Endodermal cell (in vitro differentiated cells): ENCODE measurements around the gene ARFGEF3. TPM values are rescaled to one million over a fixed set of nuclear protein-coding genes. Genes with fewer than 3 reads are reported as not detected.

Source experiments
- DNase-seq: peaks from one replicate; pipeline ENCODE4 v3.0.0-alpha.2; 2017
- H3K27ac ChIP-seq: 2 replicates; pipeline ENCODE4 v1.5.1; 2013; ENCODE audit warnings: mild to moderate bottlenecking, low read depth, low read length, moderate library complexity
- H3K27me3 ChIP-seq: 2 replicates; pipeline ENCODE4 v1.6.1; 2013; ENCODE audit warnings: mild to moderate bottlenecking, low read length, moderate library complexity; ENCODE audit not compliant: insufficient read depth, control insufficient read depth, poor library complexity, severe bottlenecking
- H3K36me3 ChIP-seq: 2 replicates; pipeline ENCODE4 v1.7.0; 2013; ENCODE audit warnings: mild to moderate bottlenecking, low read length, moderate library complexity; ENCODE audit not compliant: control insufficient read depth, insufficient read depth
- H3K4me1 ChIP-seq: one replicate; pipeline ENCODE4 v1.7.0; 2013; ENCODE audit warnings: low read length; ENCODE audit not compliant: control insufficient read depth, insufficient read depth
- H3K4me3 ChIP-seq: 2 replicates; pipeline ENCODE4 v1.5.1; 2013; ENCODE audit warnings: mild to moderate bottlenecking, low read length, moderate library complexity
- H3K9ac ChIP-seq: 2 replicates; pipeline ENCODE4 v1.6.1; 2013; ENCODE audit warnings: mild to moderate bottlenecking, low read length, moderate library complexity; ENCODE audit not compliant: poor library complexity, severe bottlenecking; ENCODE audit errors: extremely low read depth
- H3K9me3 ChIP-seq: 2 replicates; pipeline ENCODE4 v1.6.1; 2013; ENCODE audit warnings: mild to moderate bottlenecking, low read length, moderate library complexity; ENCODE audit not compliant: control insufficient read depth
- H3K27ac Mint-ChIP-seq: 2 replicates; pipeline ENCODE4 v1.8.0; 2020; ENCODE audit warnings: mixed read lengths
- H3K27me3 Mint-ChIP-seq: 2 replicates; pipeline ENCODE4 v1.8.0; 2021; ENCODE audit warnings: mild to moderate bottlenecking, mixed read lengths; ENCODE audit not compliant: insufficient read depth
- H3K36me3 Mint-ChIP-seq: 2 replicates; pipeline ENCODE4 v1.8.0; 2020; ENCODE audit warnings: low read depth, mixed read lengths
- H3K4me1 Mint-ChIP-seq: 2 replicates; pipeline ENCODE4 v1.8.0; 2020; ENCODE audit warnings: mixed read lengths
- H3K4me3 Mint-ChIP-seq: 2 replicates; pipeline ENCODE4 v1.8.0; 2020; ENCODE audit warnings: mild to moderate bottlenecking, moderate library complexity, mixed read lengths
- H3K9me3 Mint-ChIP-seq: 2 replicates; pipeline ENCODE4 v1.8.0; 2020; ENCODE audit warnings: mild to moderate bottlenecking, mixed read lengths
- WGBS, 2 experiments: methylation state at CpG; one replicate each; pipeline versions ENCODE4 v1.1.5 to v1.1.7; 2013; ENCODE audit warnings: missing lambda C conversion rate in 2 of 2, mixed read lengths in 1 of 2; ENCODE audit not compliant: insufficient coverage in 1 of 2, insufficient read length in 1 of 2; 5-methylcytosine and 5-hydroxymethylcytosine counted together
- total RNA-seq, 2 donors: library from RNA; stranded (reverse); fragmentation: NEBNext Ultra II Directional in 1 of 2; extraction: Animal tissue kit (Norgen Biotek cat#: 25700) in 1 of 2; gene quantifications; 2 replicates in 1 of 2; 3 replicates in 1 of 2; pipeline ENCODE4 v1.2.1, GENCODE V29; 2021
- TF ChIP-seq, protein P1 (sequence below): fragments of 200-600 bp; sonication (generic); conservative IDR thresholded peaks from 2 replicates; pipeline ENCODE4 v1.5.0; 2021; ENCODE audit warnings: antibody characterized with exemption, mild to moderate bottlenecking

Gene ARFGEF3
- total RNA-seq, 2 donors from 2014 or later: 10.9 to 14.3 TPM

DNA sequence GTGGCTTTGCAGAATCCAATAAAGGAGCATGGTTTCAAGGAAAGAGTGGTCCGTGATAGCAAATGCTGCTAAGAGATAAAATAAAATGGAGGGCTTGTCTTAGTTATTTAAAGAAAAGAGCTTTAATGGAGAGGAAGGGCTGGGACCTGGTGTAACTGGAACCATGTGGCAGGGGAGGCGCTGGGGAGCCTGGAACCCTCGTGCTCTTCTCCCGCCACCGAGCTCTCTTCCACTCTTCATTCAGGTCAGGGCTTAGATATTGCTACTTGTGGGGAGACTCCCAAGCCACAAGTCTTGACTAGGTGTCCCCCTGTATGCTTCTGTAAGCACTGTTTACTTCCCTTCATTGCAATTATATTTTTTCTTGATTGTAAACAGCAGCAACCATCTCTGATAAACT is 15.2 kb upstream of the ARFGEF3 start:
- no peak overlapping the region for H3K9ac ChIP-seq
- Mint-ChIP-seq H3K36me3 (no peaks in the 10 kb centered on the region), H3K27ac (no peak overlapping the region), H3K4me1 (no peaks in the 10 kb centered on the region), H3K27me3 (peaks cover 2% of the 10 kb centered on the region), H3K9me3 (no peaks in the 10 kb centered on the region), H3K4me3 (no peak overlapping the region)
- no peaks in the 10 kb centered on the region for H3K4me1 ChIP-seq
- no peak overlapping the region for H3K4me3 ChIP-seq
- no peaks in the 10 kb centered on the region for H3K36me3 ChIP-seq
- H3K9me3 ChIP-seq: no peaks in the 10 kb centered on the region
- no peak overlapping the region for H3K27ac ChIP-seq
- no peak for DNase-seq
- TF ChIP-seq, protein P1, sequence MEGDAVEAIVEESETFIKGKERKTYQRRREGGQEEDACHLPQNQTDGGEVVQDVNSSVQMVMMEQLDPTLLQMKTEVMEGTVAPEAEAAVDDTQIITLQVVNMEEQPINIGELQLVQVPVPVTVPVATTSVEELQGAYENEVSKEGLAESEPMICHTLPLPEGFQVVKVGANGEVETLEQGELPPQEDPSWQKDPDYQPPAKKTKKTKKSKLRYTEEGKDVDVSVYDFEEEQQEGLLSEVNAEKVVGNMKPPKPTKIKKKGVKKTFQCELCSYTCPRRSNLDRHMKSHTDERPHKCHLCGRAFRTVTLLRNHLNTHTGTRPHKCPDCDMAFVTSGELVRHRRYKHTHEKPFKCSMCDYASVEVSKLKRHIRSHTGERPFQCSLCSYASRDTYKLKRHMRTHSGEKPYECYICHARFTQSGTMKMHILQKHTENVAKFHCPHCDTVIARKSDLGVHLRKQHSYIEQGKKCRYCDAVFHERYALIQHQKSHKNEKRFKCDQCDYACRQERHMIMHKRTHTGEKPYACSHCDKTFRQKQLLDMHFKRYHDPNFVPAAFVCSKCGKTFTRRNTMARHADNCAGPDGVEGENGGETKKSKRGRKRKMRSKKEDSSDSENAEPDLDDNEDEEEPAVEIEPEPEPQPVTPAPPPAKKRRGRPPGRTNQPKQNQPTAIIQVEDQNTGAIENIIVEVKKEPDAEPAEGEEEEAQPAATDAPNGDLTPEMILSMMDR: no peak
- H3K27me3 ChIP-seq: no peaks in the 10 kb centered on the region
- WGBS, 2 experiments: 91% methylated on average over 5 of the region's 5 CpGs; no CpG with 5 or more reads in 1 of the 2 experiments

DNA sequence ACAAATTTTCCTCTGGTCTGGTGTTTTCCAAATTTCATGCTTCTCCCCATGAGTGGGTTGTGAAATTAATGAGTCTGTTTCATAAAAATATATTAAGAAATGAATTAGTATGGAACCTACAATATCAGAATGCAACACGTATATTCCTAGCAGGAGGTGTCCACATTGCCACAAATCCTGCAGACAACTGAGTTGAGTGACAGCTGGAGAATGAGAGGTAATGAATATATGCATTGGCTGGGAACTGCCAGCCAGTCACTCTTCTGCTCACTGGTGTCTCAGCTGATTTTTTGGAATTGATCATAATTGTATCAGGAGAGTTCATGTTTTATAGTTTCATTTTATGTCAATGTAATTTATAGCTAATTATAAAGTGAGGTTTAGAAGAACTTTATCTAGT is 6.3 kb upstream of the ARFGEF3 start:
- peaks cover 3% of the 10 kb centered on the region for H3K36me3 Mint-ChIP-seq
- H3K27me3 Mint-ChIP-seq: peaks cover 5% of the 10 kb centered on the region
- Histone ChIP-seq H3K27ac (no peak overlapping the region), H3K27me3 (no peaks in the 10 kb centered on the region), H3K9ac (no peak overlapping the region), H3K4me1 (no peaks in the 10 kb centered on the region), H3K9me3 (peaks cover 25% of the 10 kb centered on the region), H3K36me3 (no peaks in the 10 kb centered on the region), H3K4me3 (no peak overlapping the region)
- peaks cover 11% of the 10 kb centered on the region for H3K9me3 Mint-ChIP-seq
- H3K27ac Mint-ChIP-seq: no peak overlapping the region
- TF ChIP-seq, protein P1: no peak
- 93% methylated on average over 1 of the region's 1 CpG; no CpG with 5 or more reads in 1 of the 2 experiments for WGBS, 2 experiments
- peaks cover under 1% of the 10 kb centered on the region for H3K4me1 Mint-ChIP-seq
- no peak for DNase-seq
- no peak overlapping the region for H3K4me3 Mint-ChIP-seq

DNA sequence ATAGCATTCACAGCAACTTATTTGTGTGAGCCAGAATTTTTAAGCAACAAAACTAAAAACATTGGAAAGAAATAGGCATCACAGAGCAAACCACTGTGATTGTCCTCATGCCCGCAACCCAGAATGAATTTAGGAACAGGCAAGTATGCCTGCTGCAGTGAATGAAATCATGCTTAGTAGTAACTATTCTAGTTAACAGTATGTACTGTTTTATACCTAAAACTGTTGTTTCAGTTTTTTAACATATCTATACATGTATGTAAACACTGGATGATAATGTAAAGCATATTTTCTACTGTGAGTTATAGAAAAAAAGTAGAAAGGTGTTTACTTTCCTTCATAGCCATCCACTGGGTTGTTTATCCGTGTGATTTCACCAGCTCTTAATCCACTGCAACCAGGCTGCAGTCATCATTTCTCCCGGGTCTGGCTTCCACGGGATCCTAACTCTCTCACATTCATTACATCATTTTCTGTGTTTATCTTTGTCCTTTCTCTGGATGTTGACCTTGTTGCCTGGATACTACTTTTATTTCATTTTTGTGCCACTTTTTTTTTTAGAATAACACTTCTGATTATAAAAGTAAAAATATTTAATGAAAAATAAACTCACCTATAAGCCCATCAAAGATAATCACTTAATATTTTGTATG is 3.6 kb upstream of the ARFGEF3 start:
- no peak overlapping the region for H3K4me3 Mint-ChIP-seq
- WGBS, 2 experiments: 87 to 89% methylated on average over 3 to 4 of the region's 4 CpGs
- no peak overlapping the region for H3K27ac Mint-ChIP-seq
- no peak overlapping the region for H3K9ac ChIP-seq
- H3K27ac ChIP-seq: no peak overlapping the region
- no peak overlapping the region for H3K4me3 ChIP-seq
- H3K9me3 ChIP-seq: peaks cover 11% of the 10 kb centered on the region
- peaks cover 20% of the 10 kb centered on the region for H3K27me3 Mint-ChIP-seq
- no peak for DNase-seq
- TF ChIP-seq, protein P1: no peak
- H3K4me1 Mint-ChIP-seq: peaks cover 15% of the 10 kb centered on the region
- peaks cover 5% of the 10 kb centered on the region for H3K9me3 Mint-ChIP-seq
- H3K36me3 ChIP-seq: no peaks in the 10 kb centered on the region
- H3K27me3 ChIP-seq: peaks cover 8% of the 10 kb centered on the region
- H3K4me1 ChIP-seq: no peaks in the 10 kb centered on the region
- H3K36me3 Mint-ChIP-seq: peaks cover 3% of the 10 kb centered on the region
